ENCODE results near the gene EIF3F. TPM values are rescaled to one million over a fixed set of nuclear protein-coding genes. Genes with fewer than 3 reads are reported as not detected.

Gene EIF3F
- total and polyA plus RNA-seq, 2 of the 8 experiments (the other 6 are each of a cell fraction or from before 2014, with no cell fraction given) = 222 to 388 TPM

GRCh38 chr11:8047382-8047781, 60.2 kb downstream of the EIF3F start:
- no peak overlapping the region for H3K4me3 ChIP-seq (ENCODE audit: extremely low read depth in 1 of 4, insufficient read depth in 2 of 4, low read depth in 3 of 4, low read length in 4 of 4)
- H2AK5ac ChIP-seq (ENCODE audit: low read depth, low read length) = no peak overlapping the region
- H4K20me1 ChIP-seq (replicated peaks in 1 of 2; ENCODE audit: control insufficient read depth in 1 of 2, insufficient read depth in 2 of 2, low read length in 2 of 2) = no peaks in the 10 kb centered on the region
- H2BK5ac ChIP-seq (ENCODE audit: low read depth, low read length) = no peak overlapping the region
- H3K4ac ChIP-seq (replicated peaks; ENCODE audit: insufficient read length, low read depth, low read length) = no peak overlapping the region
- POLR2A ChIA-PET (ENCODE audit: partially characterized antibody) = no interaction called here
- H3K4me2 ChIP-seq (ENCODE audit: insufficient read depth in 1 of 2, low read depth in 2 of 2, low read length in 2 of 2) = no peak overlapping the region
- H4K91ac ChIP-seq (replicated peaks; ENCODE audit: insufficient read length, low read length) = no peak overlapping the region
- no peaks in the 10 kb centered on the region for H3K36me3 ChIP-seq (ENCODE audit: control insufficient read depth in 2 of 4, insufficient read depth in 4 of 4, low read length in 3 of 4)
- no peaks in the 10 kb centered on the region for H3K79me1 ChIP-seq (ENCODE audit: low read depth, low read length)
- H4K5ac ChIP-seq (ENCODE audit: insufficient read length, low read depth, low read length) = no peak overlapping the region
- no peaks in the 10 kb centered on the region for H3K9me3 ChIP-seq (ENCODE audit: insufficient read depth in 2 of 2, low read depth in 1 of 2, low read length in 1 of 2)
- CTCF ChIA-PET (ENCODE audit: partially characterized antibody) = interaction anchor here (2.2 to 31.7 kb wide), 5 partner anchors 10 to 44 kb away, joined by 4 to 1283 read pairs (median 43); partner anchors contain the start of gene TUB
- H3K18ac ChIP-seq (ENCODE audit: extremely low read depth, low read length) = no peak overlapping the region
- WGBS, 2 experiments (ENCODE audit: extremely low coverage in 1 of 2, insufficient coverage in 1 of 2, insufficient read length in 1 of 2, insufficient replicate concordance in 2 of 2, low coverage in 1 of 2, low lambda C conversion rate in 2 of 2, missing lambda C conversion rate in 1 of 2) = 78% methylated on average over 3 of the region's 3 CpGs; no CpG with 5 or more reads in 1 of the 2 experiments
- no peak overlapping the region for H2BK12ac ChIP-seq (ENCODE audit: low read depth, low read length)
- no peak overlapping the region for H3K23ac ChIP-seq (ENCODE audit: insufficient read length)
- H3K23me2 ChIP-seq (ENCODE audit: low read depth, low read length) = no peaks in the 10 kb centered on the region
- H3K14ac ChIP-seq (ENCODE audit: insufficient read length) = no peak overlapping the region
- no peaks in the 10 kb centered on the region for H3K4me1 ChIP-seq (replicated peaks in 1 of 4; ENCODE audit: control insufficient read depth in 3 of 4, insufficient read depth in 4 of 4, low read length in 3 of 4)
- no peak overlapping the region for H3K27ac ChIP-seq (ENCODE audit: low read depth, low read length)
- no peak for FAIRE-seq
- H2BK15ac ChIP-seq (ENCODE audit: low read length) = no peak overlapping the region
- no peak overlapping the region for H2BK120ac ChIP-seq (replicated peaks; ENCODE audit: low read depth, low read length)
- no peak overlapping the region for H2BK20ac ChIP-seq (ENCODE audit: low read length)
- H2AFZ ChIP-seq (ENCODE audit: low read length) = no peak overlapping the region
- H3K9ac ChIP-seq (replicated peaks in 1 of 4; ENCODE audit: extremely low read depth in 1 of 4, low read depth in 3 of 4, low read length in 3 of 4) = no peak overlapping the region
- no peak overlapping the region for H3K56ac ChIP-seq (replicated peaks; ENCODE audit: insufficient read length, low read depth, low read length)
- no peak overlapping the region for H4K8ac ChIP-seq (ENCODE audit: extremely low read depth, insufficient read depth, low read length)
- DNase-seq (ENCODE audit: low read depth in 1 of 2, low spot score in 2 of 2) = peak in 1 of 2 experiments; percentile 16
- no peaks in the 10 kb centered on the region for H3K79me2 ChIP-seq (ENCODE audit: control insufficient read depth in 1 of 2, insufficient read depth in 2 of 2, low read length in 2 of 2)
- TF ChIP-seq HDAC6 (IDR thresholded peaks at IDR 0.05; ENCODE audit: low read depth, low read length) = no peak
- TF ChIP-seq E2F6 (IDR thresholded peaks at IDR 0.05) = no peak
- TF ChIP-seq SAP30 (IDR thresholded peaks at IDR 0.05; ENCODE audit: insufficient read depth, insufficient replicate concordance, low read length) = no peak
- no peak for TF ChIP-seq ASH2L (IDR thresholded peaks at IDR 0.05; ENCODE audit: low read length)
- TF ChIP-seq EZH2 (IDR thresholded peaks at IDR 0.05; ENCODE audit: low read depth, low read length, severe bottlenecking) = no peak
- no peak for TF ChIP-seq SP2 (IDR thresholded peaks at IDR 0.05; ENCODE audit: low read length)
- no peak for TF ChIP-seq SP4 (IDR thresholded peaks at IDR 0.05; ENCODE audit: low read length)
- TF ChIP-seq TEAD4 (IDR thresholded peaks at IDR 0.05; ENCODE audit: low read depth, low read length) = no peak
- no peak for TF ChIP-seq NRF1 (IDR thresholded peaks at IDR 0.05; ENCODE audit: low read depth, low read length)
- no peak for TF ChIP-seq SIRT6 (IDR thresholded peaks at IDR 0.05; ENCODE audit: low read length)
- no peak for TF ChIP-seq RAD21 (IDR thresholded peaks at IDR 0.05 in 1 of 2, conservative IDR thresholded peaks at IDR 0.05 in 1 of 2; ENCODE audit: low read depth in 2 of 2, low read length in 2 of 2)
- H3K27me3 ChIP-seq (replicated peaks in 1 of 4; ENCODE audit: control insufficient read depth in 3 of 4, extremely low read depth in 1 of 4, insufficient read depth in 3 of 4, low read length in 3 of 4) = no peaks in the 10 kb centered on the region

Measured in H1 (cell line).